ENCODE data around the gene LHPP. TPM values are rescaled to one million over a fixed set of nuclear protein-coding genes. Genes with fewer than 3 reads are reported as not detected.

The LHPP gene
- total RNA-seq: 1 to 10 TPM; 4.9 to 9.9 TPM

- 0 to 1% methylated on average over 13 to 81 of the region's 81 CpGs for WGBS, 2 donors
- DNase-seq: peak; percentile 82 to 88 (median 86)
- Histone ChIP-seq H3K27ac (peak within 1 kb of the TSS; percentile 83 to 93 (median 87)), H3K4me3 (peak within 1 kb of the TSS; percentile 23 to 66), H3K4me1 (peaks cover 6% of the 10 kb centered on the region), H3K27me3 (no peaks in the 10 kb centered on the region), H3K36me3 (replicated peaks in 1 of 2; ENCODE audit: insufficient read depth in 1 of 2, low read depth in 2 of 2) (no peaks in the 10 kb centered on the region), H3K9me3 (no peaks in the 10 kb centered on the region)
- TF ChIP-seq CTCF (IDR thresholded peaks at IDR 0.05): peak; percentile 18 to 67 (median 50)
- peak in 2 of 3 donors; percentile 43 to 45 for TF ChIP-seq POLR2A (IDR thresholded peaks at IDR 0.05)
- peak; percentile 98 for ATAC-seq
- intact Hi-C loops (cut with DNase I): no loop called here
These were observed at the start of gene LHPP for GRCh38 chr10:124461642-124462347. TSS of gene LHPP (plus strand) at chr10:124461823. CDS start at chr10:124461863, 40 bp downstream.

GRCh38 chr10:124414076-124414475 lies 47.5 kb upstream of the LHPP start:
- peaks cover 23% of the 10 kb centered on the region for H3K4me1 ChIP-seq
- TF ChIP-seq POLR2A (IDR thresholded peaks at IDR 0.05) (no peak), CTCF (IDR thresholded peaks at IDR 0.05) (no peak)
- H3K4me3 ChIP-seq: no peak overlapping the region
- DNase-seq (no peak), ATAC-seq (no peak)
- 24 to 33% methylated on average over 4 of the region's 4 CpGs for WGBS, 2 donors
- peaks cover 0 to 2% of the 10 kb centered on the region in 2 donors for H3K36me3 ChIP-seq (replicated peaks in 1 of 2; ENCODE audit: insufficient read depth in 1 of 2, low read depth in 2 of 2)
- H3K9me3 ChIP-seq: no peaks in the 10 kb centered on the region
- H3K27me3 ChIP-seq: no peaks in the 10 kb centered on the region
- intact Hi-C loops (cut with DNase I): no loop called here
- peak overlapping the region in 2 of 4 donors; percentile 29 to 43 for H3K27ac ChIP-seq

- no peaks in the 10 kb centered on the region for H3K36me3 ChIP-seq (replicated peaks in 1 of 2; ENCODE audit: insufficient read depth in 1 of 2, low read depth in 2 of 2)
- no peaks in the 10 kb centered on the region for H3K27me3 ChIP-seq
- peaks cover 23% of the 10 kb centered on the region for H3K4me1 ChIP-seq
- no peaks in the 10 kb centered on the region for H3K9me3 ChIP-seq
- ATAC-seq (no peak), DNase-seq (no peak)
- no peak overlapping the region for H3K27ac ChIP-seq
- TF ChIP-seq POLR2A (IDR thresholded peaks at IDR 0.05) (no peak), CTCF (IDR thresholded peaks at IDR 0.05) (no peak)
- WGBS, 2 donors: 87 to 96% methylated on average over 2 of the region's 2 CpGs
- intact Hi-C loops (cut with DNase I): no loop called here
- H3K4me3 ChIP-seq: no peak overlapping the region
These were observed 46.4 kb upstream of the LHPP start for GRCh38 chr10:124415210-124415609.

- peak overlapping the region in 2 of 4 donors; percentile 27 to 41 for H3K27ac ChIP-seq
- no peaks in the 10 kb centered on the region for H3K9me3 ChIP-seq
- H3K4me3 ChIP-seq: no peak overlapping the region
- WGBS, 2 donors: 22 to 26% methylated on average over 6 of the region's 6 CpGs
- no peak for ATAC-seq
- intact Hi-C loops (cut with DNase I): no loop called here
- TF ChIP-seq POLR2A (IDR thresholded peaks at IDR 0.05) (no peak), CTCF (IDR thresholded peaks at IDR 0.05) (no peak)
- no peaks in the 10 kb centered on the region for H3K36me3 ChIP-seq (replicated peaks in 1 of 2; ENCODE audit: insufficient read depth in 1 of 2, low read depth in 2 of 2)
- DNase-seq: peak in 2 of 4 donors; percentile 18 to 63
- H3K27me3 ChIP-seq: no peaks in the 10 kb centered on the region
- peaks cover 23% of the 10 kb centered on the region for H3K4me1 ChIP-seq
These were observed 44.9 kb upstream of the LHPP start for GRCh38 chr10:124416733-124417132.
